A549 (cell line): ENCODE results near the gene OTOP3.

ENCODE experiments used
- BHLHE40 ChIP-seq: IDR thresholded peaks from 2 replicates; pipeline ENCODE4 v1.6.1; 2012; ENCODE audit warnings: low read depth, low read length, inconsistent platforms
- EP300 ChIP-seq, 2 experiments: fragments of >200 bp; sonication (Bioruptor Twin); formaldehyde crosslinking; IDR thresholded peaks; 2 replicates in 1 of 2; 3 replicates in 1 of 2; pipeline ENCODE4 v1.6.1; 2016 to 2017
- ESRRA ChIP-seq: fragments of 150-350 bp; IDR thresholded peaks from 2 replicates; pipeline ENCODE4 v1.6.1; 2014; ENCODE audit warnings: mild to moderate bottlenecking, low read length, borderline replicate concordance
- HEYL ChIP-seq: fragments of 250-450 bp; sonication (Bioruptor Pico); IDR thresholded peaks from 2 replicates; pipeline ENCODE4 v1.8.0; 2021; ENCODE audit warnings: mild to moderate bottlenecking, moderate library complexity
- JUN ChIP-seq, 2 experiments: fragments of >200 bp; sonication (Bioruptor Twin); formaldehyde crosslinking; IDR thresholded peaks; 2 replicates in 1 of 2; 3 replicates in 1 of 2; pipeline ENCODE4 v1.6.1; 2016 to 2017
- KDM1A ChIP-seq: fragments of 200-600 bp; sonication (generic); IDR thresholded peaks from 2 replicates; pipeline ENCODE4 v1.6.1; 2016; ENCODE audit warnings: low read depth, mild to moderate bottlenecking
- MYC ChIP-seq: IDR thresholded peaks from 2 replicates; pipeline ENCODE4 v1.6.1; 2012; ENCODE audit warnings: mild to moderate bottlenecking, inconsistent platforms, low read length, improper control_type of control experiment, borderline replicate concordance
- POLR2A ChIP-seq: IDR thresholded peaks from 2 replicates; pipeline ENCODE4 v1.6.1; 2012; ENCODE audit warnings: mild to moderate bottlenecking, low read length
- TF ChIP-seq, protein P1 (sequence below): fragments of >200 bp; sonication (Bioruptor Twin); formaldehyde crosslinking; IDR thresholded peaks from 3 replicates; pipeline ENCODE4 v1.5.1; 2016
- TF ChIP-seq, protein P2 (sequence below): fragments of >200 bp; sonication (Bioruptor Twin); formaldehyde crosslinking; IDR thresholded peaks from 3 replicates; pipeline ENCODE4 v1.6.1; 2016
- TF ChIP-seq, protein P3 (sequence below): IDR thresholded peaks from 2 replicates; pipeline ENCODE4 v1.6.1; 2012
- TF ChIP-seq, protein P4 (sequence below): fragments of 250-450 bp; sonication (Bioruptor Pico); IDR thresholded peaks from 2 replicates; pipeline ENCODE4 v1.5.0; 2021; ENCODE audit warnings: mild to moderate bottlenecking, moderate library complexity, borderline replicate concordance
- TF ChIP-seq, protein P5 (sequence below): fragments of 200-600 bp; sonication (generic); IDR thresholded peaks from 2 replicates; pipeline ENCODE4 v1.6.1; 2016; ENCODE audit warnings: antibody characterized with exemption, mild to moderate bottlenecking, moderate library complexity

DNA sequence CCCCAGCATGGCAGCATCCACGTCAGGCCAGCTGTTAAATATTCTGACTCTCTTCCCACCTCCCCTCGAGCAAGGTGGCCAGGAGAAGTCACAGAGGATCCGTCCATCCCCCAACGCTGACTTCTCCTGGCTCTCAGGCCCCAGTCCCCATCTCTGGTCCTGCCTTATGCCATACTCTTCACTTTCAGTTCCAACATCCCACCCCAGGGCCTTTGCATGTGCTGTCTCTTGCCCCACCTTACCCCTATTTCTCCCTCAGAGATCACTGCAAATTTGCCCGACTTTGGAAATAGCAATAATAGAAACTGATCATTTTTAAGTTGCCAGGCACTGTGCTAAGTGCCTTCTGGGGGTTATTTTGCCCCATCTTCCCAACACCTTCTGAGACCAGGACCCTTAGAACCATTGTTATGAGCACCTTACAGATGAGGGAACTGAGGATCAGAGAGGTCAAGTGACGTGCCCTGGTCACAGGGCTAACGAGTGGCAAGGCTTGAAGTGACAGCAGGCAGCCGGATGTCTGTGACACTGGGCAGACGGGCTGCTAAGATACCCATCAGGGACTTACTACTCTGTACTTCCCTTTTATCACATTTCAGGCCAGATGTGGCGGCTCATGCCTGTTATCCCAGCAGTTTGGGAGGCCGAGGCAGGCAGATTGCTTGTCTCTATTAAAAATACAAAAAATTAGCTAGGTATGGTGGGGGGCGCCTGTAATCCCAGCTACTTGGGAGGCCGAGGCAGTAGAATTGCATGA, 19.1 kb downstream of the OTOP3 start:
- TF ChIP-seq, protein P1, sequence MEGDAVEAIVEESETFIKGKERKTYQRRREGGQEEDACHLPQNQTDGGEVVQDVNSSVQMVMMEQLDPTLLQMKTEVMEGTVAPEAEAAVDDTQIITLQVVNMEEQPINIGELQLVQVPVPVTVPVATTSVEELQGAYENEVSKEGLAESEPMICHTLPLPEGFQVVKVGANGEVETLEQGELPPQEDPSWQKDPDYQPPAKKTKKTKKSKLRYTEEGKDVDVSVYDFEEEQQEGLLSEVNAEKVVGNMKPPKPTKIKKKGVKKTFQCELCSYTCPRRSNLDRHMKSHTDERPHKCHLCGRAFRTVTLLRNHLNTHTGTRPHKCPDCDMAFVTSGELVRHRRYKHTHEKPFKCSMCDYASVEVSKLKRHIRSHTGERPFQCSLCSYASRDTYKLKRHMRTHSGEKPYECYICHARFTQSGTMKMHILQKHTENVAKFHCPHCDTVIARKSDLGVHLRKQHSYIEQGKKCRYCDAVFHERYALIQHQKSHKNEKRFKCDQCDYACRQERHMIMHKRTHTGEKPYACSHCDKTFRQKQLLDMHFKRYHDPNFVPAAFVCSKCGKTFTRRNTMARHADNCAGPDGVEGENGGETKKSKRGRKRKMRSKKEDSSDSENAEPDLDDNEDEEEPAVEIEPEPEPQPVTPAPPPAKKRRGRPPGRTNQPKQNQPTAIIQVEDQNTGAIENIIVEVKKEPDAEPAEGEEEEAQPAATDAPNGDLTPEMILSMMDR = no peak
- TF ChIP-seq POLR2A (no peak), MYC (no peak), JUN (IDR thresholded peaks at IDR 0.05) (no peak), BHLHE40 (no peak), EP300 (IDR thresholded peaks at IDR 0.05) (no peak), ESRRA (no peak), HEYL (CRISPR knock-in tag) (no peak), KDM1A (no peak)
- TF ChIP-seq, protein P2, sequence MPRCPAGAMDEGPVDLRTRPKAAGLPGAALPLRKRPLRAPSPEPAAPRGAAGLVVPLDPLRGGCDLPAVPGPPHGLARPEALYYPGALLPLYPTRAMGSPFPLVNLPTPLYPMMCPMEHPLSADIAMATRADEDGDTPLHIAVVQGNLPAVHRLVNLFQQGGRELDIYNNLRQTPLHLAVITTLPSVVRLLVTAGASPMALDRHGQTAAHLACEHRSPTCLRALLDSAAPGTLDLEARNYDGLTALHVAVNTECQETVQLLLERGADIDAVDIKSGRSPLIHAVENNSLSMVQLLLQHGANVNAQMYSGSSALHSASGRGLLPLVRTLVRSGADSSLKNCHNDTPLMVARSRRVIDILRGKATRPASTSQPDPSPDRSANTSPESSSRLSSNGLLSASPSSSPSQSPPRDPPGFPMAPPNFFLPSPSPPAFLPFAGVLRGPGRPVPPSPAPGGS = no peak
- TF ChIP-seq, protein P3, sequence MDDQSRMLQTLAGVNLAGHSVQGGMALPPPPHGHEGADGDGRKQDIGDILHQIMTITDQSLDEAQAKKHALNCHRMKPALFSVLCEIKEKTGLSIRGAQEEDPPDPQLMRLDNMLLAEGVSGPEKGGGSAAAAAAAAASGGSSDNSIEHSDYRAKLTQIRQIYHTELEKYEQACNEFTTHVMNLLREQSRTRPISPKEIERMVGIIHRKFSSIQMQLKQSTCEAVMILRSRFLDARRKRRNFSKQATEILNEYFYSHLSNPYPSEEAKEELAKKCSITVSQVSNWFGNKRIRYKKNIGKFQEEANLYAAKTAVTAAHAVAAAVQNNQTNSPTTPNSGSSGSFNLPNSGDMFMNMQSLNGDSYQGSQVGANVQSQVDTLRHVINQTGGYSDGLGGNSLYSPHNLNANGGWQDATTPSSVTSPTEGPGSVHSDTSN = no peak
- TF ChIP-seq, protein P4, sequence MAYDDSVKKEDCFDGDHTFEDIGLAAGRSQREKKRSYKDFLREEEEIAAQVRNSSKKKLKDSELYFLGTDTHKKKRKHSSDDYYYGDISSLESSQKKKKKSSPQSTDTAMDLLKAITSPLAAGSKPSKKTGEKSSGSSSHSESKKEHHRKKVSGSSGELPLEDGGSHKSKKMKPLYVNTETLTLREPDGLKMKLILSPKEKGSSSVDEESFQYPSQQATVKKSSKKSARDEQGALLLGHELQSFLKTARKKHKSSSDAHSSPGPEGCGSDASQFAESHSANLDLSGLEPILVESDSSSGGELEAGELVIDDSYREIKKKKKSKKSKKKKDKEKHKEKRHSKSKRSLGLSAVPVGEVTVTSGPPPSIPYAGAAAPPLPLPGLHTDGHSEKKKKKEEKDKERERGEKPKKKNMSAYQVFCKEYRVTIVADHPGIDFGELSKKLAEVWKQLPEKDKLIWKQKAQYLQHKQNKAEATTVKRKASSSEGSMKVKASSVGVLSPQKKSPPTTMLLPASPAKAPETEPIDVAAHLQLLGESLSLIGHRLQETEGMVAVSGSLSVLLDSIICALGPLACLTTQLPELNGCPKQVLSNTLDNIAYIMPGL (CRISPR knock-in tag) = no peak
- TF ChIP-seq, protein P5, sequence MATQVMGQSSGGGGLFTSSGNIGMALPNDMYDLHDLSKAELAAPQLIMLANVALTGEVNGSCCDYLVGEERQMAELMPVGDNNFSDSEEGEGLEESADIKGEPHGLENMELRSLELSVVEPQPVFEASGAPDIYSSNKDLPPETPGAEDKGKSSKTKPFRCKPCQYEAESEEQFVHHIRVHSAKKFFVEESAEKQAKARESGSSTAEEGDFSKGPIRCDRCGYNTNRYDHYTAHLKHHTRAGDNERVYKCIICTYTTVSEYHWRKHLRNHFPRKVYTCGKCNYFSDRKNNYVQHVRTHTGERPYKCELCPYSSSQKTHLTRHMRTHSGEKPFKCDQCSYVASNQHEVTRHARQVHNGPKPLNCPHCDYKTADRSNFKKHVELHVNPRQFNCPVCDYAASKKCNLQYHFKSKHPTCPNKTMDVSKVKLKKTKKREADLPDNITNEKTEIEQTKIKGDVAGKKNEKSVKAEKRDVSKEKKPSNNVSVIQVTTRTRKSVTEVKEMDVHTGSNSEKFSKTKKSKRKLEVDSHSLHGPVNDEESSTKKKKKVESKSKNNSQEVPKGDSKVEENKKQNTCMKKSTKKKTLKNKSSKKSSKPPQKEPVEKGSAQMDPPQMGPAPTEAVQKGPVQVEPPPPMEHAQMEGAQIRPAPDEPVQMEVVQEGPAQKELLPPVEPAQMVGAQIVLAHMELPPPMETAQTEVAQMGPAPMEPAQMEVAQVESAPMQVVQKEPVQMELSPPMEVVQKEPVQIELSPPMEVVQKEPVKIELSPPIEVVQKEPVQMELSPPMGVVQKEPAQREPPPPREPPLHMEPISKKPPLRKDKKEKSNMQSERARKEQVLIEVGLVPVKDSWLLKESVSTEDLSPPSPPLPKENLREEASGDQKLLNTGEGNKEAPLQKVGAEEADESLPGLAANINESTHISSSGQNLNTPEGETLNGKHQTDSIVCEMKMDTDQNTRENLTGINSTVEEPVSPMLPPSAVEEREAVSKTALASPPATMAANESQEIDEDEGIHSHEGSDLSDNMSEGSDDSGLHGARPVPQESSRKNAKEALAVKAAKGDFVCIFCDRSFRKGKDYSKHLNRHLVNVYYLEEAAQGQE = no peak
